ENCODE measurements around the gene BUD23.

DNA sequence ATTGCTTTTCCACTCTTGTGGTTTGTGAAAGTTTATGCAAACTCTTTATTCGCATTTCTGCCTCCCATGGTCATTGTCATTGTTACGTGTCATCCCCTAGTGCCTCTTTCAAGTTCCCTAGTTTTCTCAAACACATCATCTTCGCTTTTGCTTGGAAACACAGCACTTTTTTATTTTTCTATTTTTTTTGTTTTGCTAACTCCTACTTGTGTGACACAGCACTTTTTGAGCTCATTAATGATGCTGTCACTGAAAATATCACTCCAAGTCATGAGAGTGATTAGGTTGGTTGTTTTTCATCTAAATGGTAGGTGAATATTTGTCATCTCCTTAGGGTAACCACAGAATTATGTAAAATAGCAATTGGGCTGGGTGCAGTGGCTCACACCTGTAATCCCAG lies 44.6 kb downstream of the BUD23 start:
- TF ChIP-seq, protein P1, sequence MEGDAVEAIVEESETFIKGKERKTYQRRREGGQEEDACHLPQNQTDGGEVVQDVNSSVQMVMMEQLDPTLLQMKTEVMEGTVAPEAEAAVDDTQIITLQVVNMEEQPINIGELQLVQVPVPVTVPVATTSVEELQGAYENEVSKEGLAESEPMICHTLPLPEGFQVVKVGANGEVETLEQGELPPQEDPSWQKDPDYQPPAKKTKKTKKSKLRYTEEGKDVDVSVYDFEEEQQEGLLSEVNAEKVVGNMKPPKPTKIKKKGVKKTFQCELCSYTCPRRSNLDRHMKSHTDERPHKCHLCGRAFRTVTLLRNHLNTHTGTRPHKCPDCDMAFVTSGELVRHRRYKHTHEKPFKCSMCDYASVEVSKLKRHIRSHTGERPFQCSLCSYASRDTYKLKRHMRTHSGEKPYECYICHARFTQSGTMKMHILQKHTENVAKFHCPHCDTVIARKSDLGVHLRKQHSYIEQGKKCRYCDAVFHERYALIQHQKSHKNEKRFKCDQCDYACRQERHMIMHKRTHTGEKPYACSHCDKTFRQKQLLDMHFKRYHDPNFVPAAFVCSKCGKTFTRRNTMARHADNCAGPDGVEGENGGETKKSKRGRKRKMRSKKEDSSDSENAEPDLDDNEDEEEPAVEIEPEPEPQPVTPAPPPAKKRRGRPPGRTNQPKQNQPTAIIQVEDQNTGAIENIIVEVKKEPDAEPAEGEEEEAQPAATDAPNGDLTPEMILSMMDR (IDR thresholded peaks at IDR 0.05), result no peak
- TF ChIP-seq POLR2A (IDR thresholded peaks at IDR 0.05), result no peak

All from heart left ventricle (tissue), 13 donors.